SK-N-SH treated with all-trans-retinoic acid at 6 μM for 48 hours (cell line): Measurements from ENCODE around the gene ABHD10.

Experiments used
- ARNTL ChIP-seq: fragments of 450-650 bp; formaldehyde crosslinking; IDR thresholded peaks from 2 replicates; pipeline ENCODE4 v1.5.0; 2020; ENCODE audit warnings: low read depth, mild to moderate bottlenecking, moderate library complexity, borderline replicate concordance
- ESRRG ChIP-seq: fragments of 250-450 bp; sonication (Bioruptor Pico); IDR thresholded peaks from 2 replicates; pipeline ENCODE4 v1.6.1; 2021; ENCODE audit warnings: mild to moderate bottlenecking
- ISL1 ChIP-seq: fragments of 250-450 bp; sonication (Bioruptor Pico); IDR thresholded peaks from 2 replicates; pipeline ENCODE4 v2.1.2; 2022; ENCODE audit warnings: mild to moderate bottlenecking, moderate library complexity
- RARB ChIP-seq: fragments of 250-450 bp; sonication (Bioruptor Pico); IDR thresholded peaks from 2 replicates; pipeline ENCODE4 v1.8.0; 2021; ENCODE audit warnings: mild to moderate bottlenecking, moderate library complexity
- SNAI2 ChIP-seq: fragments of 250-450 bp; sonication (Bioruptor Pico); IDR thresholded peaks from 2 replicates; pipeline ENCODE4 v1.5.0; 2020; ENCODE audit warnings: mild to moderate bottlenecking, moderate library complexity
- TSHZ2 ChIP-seq: fragments of 250-450 bp; sonication (Bioruptor Pico); IDR thresholded peaks from 2 replicates; pipeline ENCODE4 v1.5.0; 2020; ENCODE audit warnings: mild to moderate bottlenecking, moderate library complexity
- ZNF8 ChIP-seq: fragments of 450-650 bp; formaldehyde crosslinking; IDR thresholded peaks from 2 replicates; pipeline ENCODE4 v1.5.0; 2020; ENCODE audit warnings: mild to moderate bottlenecking, moderate library complexity
- TF ChIP-seq, protein P1 (sequence below): fragments of 250-450 bp; sonication (Bioruptor Pico); IDR thresholded peaks from 2 replicates; pipeline ENCODE4 v1.8.0; 2021; ENCODE audit warnings: low read depth, mild to moderate bottlenecking, moderate library complexity, borderline replicate concordance
- TF ChIP-seq, protein P2 (sequence below): fragments of 250-450 bp; sonication (Bioruptor Pico); IDR thresholded peaks from 2 replicates; pipeline ENCODE4 v1.5.1; 2020; ENCODE audit warnings: low read depth, mild to moderate bottlenecking, moderate library complexity

GRCh38 chr3:112011376-112011940 is 32.6 kb downstream of the ABHD10 start:
- no peak for TF ChIP-seq RARB (CRISPR knock-in tag)
- TF ChIP-seq ESRRG, result no peak
- no peak for TF ChIP-seq ISL1 (CRISPR knock-in tag)
- TF ChIP-seq ZNF8 (CRISPR knock-in tag), result no peak
- no peak for TF ChIP-seq SNAI2 (CRISPR knock-in tag)
- TF ChIP-seq, protein P1, sequence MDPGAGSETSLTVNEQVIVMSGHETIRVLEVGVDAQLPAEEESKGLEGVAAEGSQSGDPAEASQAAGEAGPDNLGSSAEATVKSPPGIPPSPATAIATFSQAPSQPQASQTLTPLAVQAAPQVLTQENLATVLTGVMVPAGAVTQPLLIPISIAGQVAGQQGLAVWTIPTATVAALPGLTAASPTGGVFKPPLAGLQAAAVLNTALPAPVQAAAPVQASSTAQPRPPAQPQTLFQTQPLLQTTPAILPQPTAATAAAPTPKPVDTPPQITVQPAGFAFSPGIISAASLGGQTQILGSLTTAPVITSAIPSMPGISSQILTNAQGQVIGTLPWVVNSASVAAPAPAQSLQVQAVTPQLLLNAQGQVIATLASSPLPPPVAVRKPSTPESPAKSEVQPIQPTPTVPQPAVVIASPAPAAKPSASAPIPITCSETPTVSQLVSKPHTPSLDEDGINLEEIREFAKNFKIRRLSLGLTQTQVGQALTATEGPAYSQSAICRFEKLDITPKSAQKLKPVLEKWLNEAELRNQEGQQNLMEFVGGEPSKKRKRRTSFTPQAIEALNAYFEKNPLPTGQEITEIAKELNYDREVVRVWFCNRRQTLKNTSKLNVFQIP (CRISPR knock-in tag), result no peak
- no peak for TF ChIP-seq TSHZ2 (CRISPR knock-in tag)
- TF ChIP-seq ARNTL (CRISPR knock-in tag), result no peak
- TF ChIP-seq, protein P2, sequence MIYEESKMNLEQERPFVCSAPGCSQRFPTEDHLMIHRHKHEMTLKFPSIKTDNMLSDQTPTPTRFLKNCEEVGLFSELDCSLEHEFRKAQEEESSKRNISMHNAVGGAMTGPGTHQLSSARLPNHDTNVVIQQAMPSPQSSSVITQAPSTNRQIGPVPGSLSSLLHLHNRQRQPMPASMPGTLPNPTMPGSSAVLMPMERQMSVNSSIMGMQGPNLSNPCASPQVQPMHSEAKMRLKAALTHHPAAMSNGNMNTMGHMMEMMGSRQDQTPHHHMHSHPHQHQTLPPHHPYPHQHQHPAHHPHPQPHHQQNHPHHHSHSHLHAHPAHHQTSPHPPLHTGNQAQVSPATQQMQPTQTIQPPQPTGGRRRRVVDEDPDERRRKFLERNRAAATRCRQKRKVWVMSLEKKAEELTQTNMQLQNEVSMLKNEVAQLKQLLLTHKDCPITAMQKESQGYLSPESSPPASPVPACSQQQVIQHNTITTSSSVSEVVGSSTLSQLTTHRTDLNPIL (CRISPR knock-in tag), result no peak
